Naive thymus-derived CD8-positive, alpha-beta T cell (primary cell): Measurements from ENCODE around the gene SSX7. TPM values are rescaled to one million over a fixed set of nuclear protein-coding genes. Genes with fewer than 3 reads are reported as not detected.

Experiments used
- polyA plus RNA-seq, 3 donors: library from polyadenylated mRNA; unstranded; fragments of 300-500 nt; fragmentation: Illumina TruSeq; gene quantifications; one replicate each; pipeline ENCODE4 v1.2.3, GENCODE V29; 2021
- total RNA-seq, 8 experiments: library from RNA in 2 of 8; stranded (reverse) in 2 of 8; gene quantifications; one replicate each; pipeline ENCODE4 v1.2.3 and lab custom pipeline; 2021 to 2026

The SSX7 gene
- total and polyA plus RNA-seq, 5 experiments from 2014 or later = not detected

Other genes with a start within 250 kb of the SSX7 start
- not detected for gene XAGE1A, start 159.1 kb downstream of the SSX7 start, total RNA-seq
- not detected for gene XAGE1A, start 159.1 kb downstream of the SSX7 start, polyA plus RNA-seq
- not detected for gene XAGE1B, start 137.8 kb downstream of the SSX7 start, total RNA-seq
- gene XAGE1B, start 137.8 kb downstream of the SSX7 start, polyA plus RNA-seq = not detected
- not detected for gene SSX2, start 52.3 kb upstream of the SSX7 start, total RNA-seq
- gene SSX2, start 52.3 kb upstream of the SSX7 start, polyA plus RNA-seq = not detected
- gene SSX2B, start 96.4 kb upstream of the SSX7 start, total RNA-seq = not detected
- not detected for gene SSX2B, start 96.4 kb upstream of the SSX7 start, polyA plus RNA-seq
- gene SPANXN5, start 142.5 kb upstream of the SSX7 start, total RNA-seq = not detected
- not detected for gene SPANXN5, start 142.5 kb upstream of the SSX7 start, polyA plus RNA-seq
- gene XAGE5, start 156.4 kb upstream of the SSX7 start, total RNA-seq = not detected
- gene XAGE5, start 156.4 kb upstream of the SSX7 start, polyA plus RNA-seq = not detected
- not detected for gene XAGE3, start 213.2 kb upstream of the SSX7 start, total RNA-seq
- gene XAGE3, start 213.2 kb upstream of the SSX7 start, polyA plus RNA-seq = not detected
- 10 to 100 TPM in 1 of 2 experiments, 1 to 10 TPM in 1; 3.9 to 11.5 TPM for gene FAM156B, start 242.4 kb upstream of the SSX7 start, total RNA-seq
- 1 to 10 TPM; 4.9 to 5.4 (median 5.3) TPM for gene FAM156B, start 242.4 kb upstream of the SSX7 start, polyA plus RNA-seq